Motor neuron (in vitro differentiated cells): ENCODE results near the gene GNPTAB. TPM values are rescaled to one million over a fixed set of nuclear protein-coding genes. Genes with fewer than 3 reads are reported as not detected.
"Not testable (repeated sequence)": the region's sequence is repeated elsewhere in the genome, so short reads cannot be mapped to it uniquely, and the experiment has no call there.

ENCODE experiments used
- ATAC-seq, 8 experiments: fragments of 200-7000 bp; cut with Tn5 transposase; replicated peaks in 6 of 8; 2 replicates each; pipeline ENCODE4 v1.8.0; 2021; ENCODE audit warnings: mild to moderate bottlenecking in 8 of 8, moderate library complexity in 8 of 8
- H3K27ac ChIP-seq, 2 donors: fragments of 250-450 bp; sonication (Bioruptor Pico); 2 replicates each; pipeline ENCODE4 v1.9.0; 2021; ENCODE audit warnings: antibody characterized with exemption in 2 of 2, mild to moderate bottlenecking in 2 of 2, moderate library complexity in 1 of 2
- H3K4me1 ChIP-seq, 2 donors: fragments of 250-450 bp; sonication (Bioruptor Pico); replicated peaks in 1 of 2; 2 replicates each; pipeline ENCODE4 v1.6.1; 2021; ENCODE audit warnings: antibody characterized with exemption in 2 of 2, mild to moderate bottlenecking in 2 of 2, moderate library complexity in 1 of 2
- H3K4me3 ChIP-seq, 5 donors: fragments of 250-450 bp; sonication (Bioruptor Pico); 2 replicates each; pipeline ENCODE4 v1.9.0; 2021; ENCODE audit warnings: antibody characterized with exemption in 5 of 5, mild to moderate bottlenecking in 5 of 5, moderate library complexity in 4 of 5
- WGBS, 10 experiments: fragments of 450-650 bp; shearing (Covaris generic); methylation state at CpG; one replicate each; pipeline ENCODE4 v1.0.0; 2022; 5-methylcytosine and 5-hydroxymethylcytosine counted together
- in situ Hi-C, 9 experiments: fragments of 400-800 bp; cut with MboI; loops; one replicate each; pipeline ENCODE4 v1.15.0; 2021; ENCODE audit warnings: low sequenced_read_pairs in 9 of 9, low pct_unique_long_range_greater_than_20kb in 2 of 9; ENCODE audit not compliant: unreplicated experiment in 9 of 9
- total RNA-seq, 8 experiments: library from RNA; unstranded; fragments of 300-600 nt; gene quantifications; 2 replicates each; pipeline versions ENCODE4 v1.2.3 to v1.2.4, GENCODE V29; 2022

Gene GNPTAB
- total RNA-seq, 8 experiments from 2014 or later: 15.2 to 49.0 (median 41.5) TPM

DNA sequence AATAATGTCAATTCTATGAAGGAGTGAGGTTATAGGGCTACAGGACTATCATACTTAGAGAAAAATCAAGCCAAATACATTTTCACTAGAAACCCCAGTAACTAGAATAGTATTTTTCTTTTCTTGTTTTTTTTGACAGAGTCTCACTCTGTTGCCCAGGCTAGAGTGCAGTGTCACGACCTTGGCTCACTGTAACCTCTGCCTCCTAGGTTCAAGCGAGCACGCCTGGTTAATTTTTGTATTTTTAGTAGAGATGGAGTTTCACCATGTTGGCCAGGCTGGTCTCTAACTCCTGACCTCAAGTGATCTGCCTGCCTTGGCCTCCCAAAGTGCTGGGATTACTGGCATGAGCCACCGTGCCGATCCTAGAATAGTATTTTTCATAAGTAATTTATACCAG, 96.3 kb downstream of the GNPTAB start:
- H3K4me3 ChIP-seq, H3K4me1 ChIP-seq, H3K27ac ChIP-seq, ATAC-seq: not testable (repeated sequence)
- 80 to 100% (median 100%) methylated on average over 1 to 5 of the region's 5 CpGs; no CpG with 5 or more reads in 3 of the 10 experiments for WGBS, 10 experiments
- in situ Hi-C loops: loop anchor here in 1 of 9 experiments (25.0 kb wide), 1 partner anchor 322 kb away; the partner anchor contains the start of gene ARL1

GRCh38 chr12:101733166-101733565, 97.6 kb downstream of the GNPTAB start:
- 10 to 84% (median 62%) methylated on average over 1 to 2 of the region's 2 CpGs; no CpG with 5 or more reads in 4 of the 10 experiments for WGBS, 10 experiments
- Histone ChIP-seq H3K27ac (no peak overlapping the region), H3K4me3 (no peak overlapping the region), H3K4me1 (no peaks in the 10 kb centered on the region)
- peak in 2 of 8 experiments; percentile 41 to 67 for ATAC-seq
- in situ Hi-C loops: loop anchor here in 1 of 9 experiments (25.0 kb wide), 1 partner anchor 321 kb away; the partner anchor contains the start of gene ARL1

GRCh38 chr12:101732318-101732717, 98.4 kb downstream of the GNPTAB start:
- in situ Hi-C loops: loop anchor here in 1 of 9 experiments (25.0 kb wide), 1 partner anchor 320 kb away; the partner anchor contains the start of gene ARL1
- Histone ChIP-seq H3K4me1 (no peaks in the 10 kb centered on the region), H3K27ac (no peak overlapping the region), H3K4me3 (no peak overlapping the region)
- WGBS, 10 experiments: 50 to 100% (median 100%) methylated on average over 1 of the region's 1 CpG; no CpG with 5 or more reads in 3 of the 10 experiments
- no peak for ATAC-seq

DNA sequence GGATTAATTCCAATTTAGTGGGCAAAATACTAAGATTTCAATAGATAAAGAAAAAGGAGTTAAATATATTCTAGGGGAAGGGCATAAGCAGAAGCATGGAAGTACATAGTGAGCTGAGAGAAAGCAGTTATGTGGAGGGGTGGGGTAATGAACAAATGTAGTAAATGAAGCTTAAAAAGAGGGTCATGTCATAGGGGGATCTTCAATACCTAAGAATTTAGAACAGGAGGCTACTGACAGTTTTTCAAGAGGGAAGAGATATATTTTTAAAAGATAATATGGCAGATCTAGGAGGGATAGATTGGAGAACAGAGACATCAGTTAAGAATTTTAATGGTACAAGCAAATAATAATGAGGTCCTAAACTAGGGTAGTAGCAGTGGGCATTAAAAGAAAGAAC, 100.9 kb downstream of the GNPTAB start:
- in situ Hi-C loops: loop anchor here in 1 of 9 experiments (25.0 kb wide), 1 partner anchor 318 kb away; the partner anchor contains the start of gene ARL1
- no peak overlapping the region for H3K4me3 ChIP-seq
- no peaks in the 10 kb centered on the region for H3K4me1 ChIP-seq
- no peak overlapping the region for H3K27ac ChIP-seq
- no peak for ATAC-seq

- no peak overlapping the region for H3K4me3 ChIP-seq
- no peak overlapping the region for H3K27ac ChIP-seq
- no peak for ATAC-seq
- H3K4me1 ChIP-seq: no peaks in the 10 kb centered on the region
- in situ Hi-C loops: loop anchor here in 1 of 9 experiments (25.0 kb wide), 1 partner anchor 315 kb away; the partner anchor contains the start of gene ARL1
Observed at GRCh38 chr12:101727098-101727497, 103.7 kb downstream of the GNPTAB start.

- 11 to 100% (median 80%) methylated on average over 2 to 4 of the region's 4 CpGs for WGBS, 10 experiments
- no peaks in the 10 kb centered on the region for H3K4me1 ChIP-seq
- H3K27ac ChIP-seq: no peak overlapping the region
- in situ Hi-C loops: no loop called here
- peak in 3 of 8 experiments; percentile 53 to 76 (median 56) for ATAC-seq
- no peak overlapping the region for H3K4me3 ChIP-seq
Observed at GRCh38 chr12:101722392-101722791, 108.4 kb downstream of the GNPTAB start.

GRCh38 chr12:101720118-101720517, 110.6 kb downstream of the GNPTAB start:
- Histone ChIP-seq H3K27ac (no peak overlapping the region), H3K4me3 (no peak overlapping the region), H3K4me1 (no peaks in the 10 kb centered on the region)
- in situ Hi-C loops: no loop called here
- ATAC-seq: no peak

- in situ Hi-C loops: no loop called here
- H3K4me3 ChIP-seq: no peak overlapping the region
- H3K27ac ChIP-seq: no peak overlapping the region
- ATAC-seq: no peak
- H3K4me1 ChIP-seq: no peaks in the 10 kb centered on the region
Observed at GRCh38 chr12:101719566-101719965, 111.2 kb downstream of the GNPTAB start.

DNA sequence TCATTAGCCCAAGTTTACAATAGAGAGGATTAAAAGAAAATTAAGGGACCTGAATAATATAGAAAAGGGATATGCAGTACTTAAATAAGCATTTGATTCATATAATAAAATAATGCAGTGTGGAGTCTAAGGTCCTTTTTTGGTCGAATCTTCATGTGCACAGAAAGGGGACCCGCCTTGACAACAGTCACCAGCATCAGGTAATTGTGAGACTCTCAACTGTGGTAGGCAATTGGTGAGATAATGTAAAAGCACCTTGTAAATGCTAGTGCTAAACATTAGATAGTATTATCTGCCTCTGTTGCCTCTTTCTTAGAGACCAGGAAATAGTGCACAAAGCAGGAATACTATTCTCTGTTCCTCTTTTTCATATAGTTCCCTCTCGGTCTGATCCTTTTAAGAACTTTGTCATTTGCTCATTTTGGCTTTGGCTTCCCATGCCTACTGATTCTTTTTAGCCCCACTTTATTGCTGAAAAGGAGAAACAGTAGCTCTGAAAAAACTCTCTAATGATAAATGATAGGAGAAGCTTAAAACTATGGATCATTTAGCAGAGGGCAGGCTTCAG, 115.8 kb downstream of the GNPTAB start:
- in situ Hi-C loops: no loop called here
- Histone ChIP-seq H3K27ac (no peak overlapping the region), H3K4me1 (peaks cover 0 to 8% of the 10 kb centered on the region in 2 donors), H3K4me3 (no peak overlapping the region)
- 72 to 100% (median 88%) methylated on average over 1 to 3 of the region's 3 CpGs; no CpG with 5 or more reads in 1 of the 10 experiments for WGBS, 10 experiments
- ATAC-seq: no peak

DNA sequence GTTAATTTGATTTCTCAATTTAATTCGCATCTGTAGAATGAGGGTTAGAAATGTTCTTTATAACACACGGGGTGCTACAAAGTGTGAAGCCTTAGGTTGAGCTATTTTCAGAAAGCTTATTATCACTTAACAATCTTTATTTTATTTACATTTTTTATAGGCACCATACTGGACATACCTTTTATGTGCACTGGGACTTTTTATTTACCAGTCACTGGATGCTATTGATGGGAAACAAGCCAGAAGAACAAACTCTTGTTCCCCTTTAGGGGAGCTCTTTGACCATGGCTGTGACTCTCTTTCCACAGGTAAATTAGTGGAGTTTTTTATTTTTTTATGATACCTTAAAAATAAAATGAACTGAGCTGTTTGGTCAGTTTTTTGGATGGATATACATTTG, 116.8 kb downstream of the GNPTAB start:
- ATAC-seq: no peak
- no peak overlapping the region for H3K27ac ChIP-seq
- WGBS, 10 experiments: 79 to 100% (median 87%) methylated on average over 1 to 2 of the region's 2 CpGs; no CpG with 5 or more reads in 2 of the 10 experiments
- in situ Hi-C loops: no loop called here
- H3K4me3 ChIP-seq: no peak overlapping the region
- H3K4me1 ChIP-seq: peaks cover 0 to 8% of the 10 kb centered on the region in 2 donors

GRCh38 chr12:101713059-101713682, 117.6 kb downstream of the GNPTAB start:
- Histone ChIP-seq H3K27ac (peak overlapping the region; percentile 36 to 41), H3K4me1 (peaks cover 0 to 8% of the 10 kb centered on the region in 2 donors), H3K4me3 (peak overlapping the region in 3 of 5 donors; percentile 4 to 18 (median 15))
- in situ Hi-C loops: no loop called here
- peak; percentile 30 to 93 (median 66) for ATAC-seq
- WGBS, 10 experiments: 0 to 83% (median 20%) methylated on average over 1 to 5 of the region's 5 CpGs; no CpG with 5 or more reads in 5 of the 10 experiments

- ATAC-seq: no peak
- no peak overlapping the region for H3K4me3 ChIP-seq
- in situ Hi-C loops: no loop called here
- WGBS, 10 experiments: 60 to 100% (median 100%) methylated on average over 1 to 4 of the region's 4 CpGs; no CpG with 5 or more reads in 3 of the 10 experiments
- H3K4me1 ChIP-seq: peaks cover 0 to 8% of the 10 kb centered on the region in 2 donors
- H3K27ac ChIP-seq: no peak overlapping the region
Observed at GRCh38 chr12:101710288-101710687, 120.5 kb downstream of the GNPTAB start.

GRCh38 chr12:101707131-101707782, 123.5 kb downstream of the GNPTAB start:
- H3K4me3 ChIP-seq: no peak overlapping the region
- H3K4me1 ChIP-seq: peaks cover 0 to 4% of the 10 kb centered on the region in 2 donors
- in situ Hi-C loops: no loop called here
- no peak for ATAC-seq
- no peak overlapping the region for H3K27ac ChIP-seq
